GM21529 (cell line): ENCODE results near the gene PRDM7.
"Not testable (repeated sequence)": the region's sequence is repeated elsewhere in the genome, so short reads cannot be mapped to it uniquely, and the experiment has no call there.

Experiments used
- ATAC-seq: cut with Tn5 transposase; IDR thresholded peaks from one replicate; pipeline ENCODE4 v1.9.1; 2021; ENCODE audit not compliant: unreplicated experiment

PRDM7 gene

GRCh38 chr16:90072442-90073105 is 4.6 kb downstream of the PRDM7 start:
- ATAC-seq: no peak

- no peak for ATAC-seq
Observed at GRCh38 chr16:90070440-90070839, 6.7 kb downstream of the PRDM7 start.

- ATAC-seq: no peak
Observed at GRCh38 chr16:90061437-90061836, 15.7 kb downstream of the PRDM7 start.

GRCh38 chr16:90057738-90058173 is 19.4 kb downstream of the PRDM7 start:
- ATAC-seq: no peak

GRCh38 chr16:90056521-90056920 is 20.6 kb downstream of the PRDM7 start:
- not testable (repeated sequence) for ATAC-seq

GRCh38 chr16:90055371-90055770 is 21.8 kb downstream of the PRDM7 start:
- no peak for ATAC-seq

GRCh38 chr16:90054554-90054953 is 22.6 kb downstream of the PRDM7 start:
- ATAC-seq: no peak

- no peak for ATAC-seq
Observed at GRCh38 chr16:90053902-90054500, 23.1 kb downstream of the PRDM7 start.

- ATAC-seq: no peak
Observed at GRCh38 chr16:90050969-90051368, 26.2 kb downstream of the PRDM7 start.

GRCh38 chr16:90048737-90049330 is 28.3 kb downstream of the PRDM7 start:
- no peak for ATAC-seq

GRCh38 chr16:90048347-90048722 is 28.8 kb downstream of the PRDM7 start:
- no peak for ATAC-seq

- no peak for ATAC-seq
Observed at GRCh38 chr16:90047714-90048346, 29.3 kb downstream of the PRDM7 start.

GRCh38 chr16:90046971-90047713 is 30.0 kb downstream of the PRDM7 start:
- no peak for ATAC-seq

- no peak for ATAC-seq
Observed at GRCh38 chr16:90046122-90046970, 30.8 kb downstream of the PRDM7 start.

GRCh38 chr16:90044111-90044551 is 33.0 kb downstream of the PRDM7 start:
- no peak for ATAC-seq

GRCh38 chr16:90043526-90043925 is 33.6 kb downstream of the PRDM7 start:
- ATAC-seq: no peak

GRCh38 chr16:90042946-90043514 is 34.1 kb downstream of the PRDM7 start:
- ATAC-seq: no peak

- no peak for ATAC-seq
Observed at GRCh38 chr16:90041896-90042473, 35.1 kb downstream of the PRDM7 start.

GRCh38 chr16:90040152-90041023 is 36.7 kb downstream of the PRDM7 start:
- ATAC-seq: no peak
